GM21717 (cell line): ENCODE data around the gene PANK2.

ENCODE experiments used
- ATAC-seq: cut with Tn5 transposase; IDR thresholded peaks from one replicate; pipeline ENCODE4 v1.9.1; 2021; ENCODE audit warnings: mild to moderate bottlenecking, moderate library complexity; ENCODE audit not compliant: unreplicated experiment

PANK2 gene

GRCh38 chr20:3900187-3900604 lies 11.0 kb downstream of the PANK2 start:
- no peak for ATAC-seq

- no peak for ATAC-seq
These were observed 12.0 kb downstream of the PANK2 start for GRCh38 chr20:3901028-3901705.

GRCh38 chr20:3901706-3902440 lies 12.7 kb downstream of the PANK2 start:
- no peak for ATAC-seq

- no peak for ATAC-seq
These were observed 13.3 kb downstream of the PANK2 start for GRCh38 chr20:3902446-3902845.

- no peak for ATAC-seq
These were observed 15.0 kb downstream of the PANK2 start for GRCh38 chr20:3904224-3904623.

- ATAC-seq = no peak
These were observed 15.7 kb downstream of the PANK2 start for GRCh38 chr20:3904857-3905256.

GRCh38 chr20:3906744-3907721 lies 17.8 kb downstream of the PANK2 start:
- peak; percentile 77 for ATAC-seq

GRCh38 chr20:3908667-3909066 lies 19.5 kb downstream of the PANK2 start:
- no peak for ATAC-seq

GRCh38 chr20:3909952-3910366 lies 20.8 kb downstream of the PANK2 start:
- no peak for ATAC-seq

- ATAC-seq = no peak
These were observed 21.7 kb downstream of the PANK2 start for GRCh38 chr20:3910853-3911252.

- ATAC-seq = no peak
These were observed 22.8 kb downstream of the PANK2 start for GRCh38 chr20:3911956-3912355.

- ATAC-seq = no peak
These were observed 25.3 kb downstream of the PANK2 start for GRCh38 chr20:3914446-3914845.

GRCh38 chr20:3915691-3916090 lies 26.5 kb downstream of the PANK2 start:
- ATAC-seq = no peak

- no peak for ATAC-seq
These were observed 27.2 kb downstream of the PANK2 start for GRCh38 chr20:3916364-3916763.

- no peak for ATAC-seq
These were observed 30.2 kb downstream of the PANK2 start for GRCh38 chr20:3919352-3919751.

- ATAC-seq = no peak
These were observed 33.2 kb downstream of the PANK2 start for GRCh38 chr20:3922223-3922982.

GRCh38 chr20:3922983-3923339 lies 33.8 kb downstream of the PANK2 start:
- ATAC-seq = no peak

- no peak for ATAC-seq
These were observed 34.6 kb downstream of the PANK2 start for GRCh38 chr20:3923818-3924217.

- ATAC-seq = no peak
These were observed 35.3 kb downstream of the PANK2 start for GRCh38 chr20:3924304-3925112.
